Adrenal gland (tissue), 5 donors: ENCODE data around the gene ZNF385A.

Experiments
- POLR2A ChIP-seq, 2 donors: fragments of 450-650 bp; IDR thresholded peaks; one replicate each; pipeline ENCODE4 v1.6.1; 2017; ENCODE audit warnings: antibody characterized with exemption in 2 of 2, mild to moderate bottlenecking in 2 of 2, moderate library complexity in 1 of 2
- TF ChIP-seq, protein P1 (sequence below), 6 experiments: fragments of 450-650 bp in 4 of 6; fragments of 200-600 bp in 2 of 6; sonication (generic) in 1 of 6; IDR thresholded peaks; 1 replicate in 5 of 6; 2 replicates in 1 of 6; pipeline versions ENCODE4 v1.5.1 to v1.8.0; 2016 to 2021; ENCODE audit warnings: antibody characterized with exemption in 6 of 6, mild to moderate bottlenecking in 2 of 6, moderate library complexity in 1 of 6
- donor health status: DM: no; HTN: no; CAD: no.

- TF ChIP-seq, protein P1, sequence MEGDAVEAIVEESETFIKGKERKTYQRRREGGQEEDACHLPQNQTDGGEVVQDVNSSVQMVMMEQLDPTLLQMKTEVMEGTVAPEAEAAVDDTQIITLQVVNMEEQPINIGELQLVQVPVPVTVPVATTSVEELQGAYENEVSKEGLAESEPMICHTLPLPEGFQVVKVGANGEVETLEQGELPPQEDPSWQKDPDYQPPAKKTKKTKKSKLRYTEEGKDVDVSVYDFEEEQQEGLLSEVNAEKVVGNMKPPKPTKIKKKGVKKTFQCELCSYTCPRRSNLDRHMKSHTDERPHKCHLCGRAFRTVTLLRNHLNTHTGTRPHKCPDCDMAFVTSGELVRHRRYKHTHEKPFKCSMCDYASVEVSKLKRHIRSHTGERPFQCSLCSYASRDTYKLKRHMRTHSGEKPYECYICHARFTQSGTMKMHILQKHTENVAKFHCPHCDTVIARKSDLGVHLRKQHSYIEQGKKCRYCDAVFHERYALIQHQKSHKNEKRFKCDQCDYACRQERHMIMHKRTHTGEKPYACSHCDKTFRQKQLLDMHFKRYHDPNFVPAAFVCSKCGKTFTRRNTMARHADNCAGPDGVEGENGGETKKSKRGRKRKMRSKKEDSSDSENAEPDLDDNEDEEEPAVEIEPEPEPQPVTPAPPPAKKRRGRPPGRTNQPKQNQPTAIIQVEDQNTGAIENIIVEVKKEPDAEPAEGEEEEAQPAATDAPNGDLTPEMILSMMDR (IDR thresholded peaks at IDR 0.05), result no peak
- no peak for TF ChIP-seq POLR2A (IDR thresholded peaks at IDR 0.05)
These were observed 9.2 kb upstream of the ZNF385A start for GRCh38 chr12:54393743-54394142.
